Gastrocnemius medialis (tissue), 4 donors: Measurements from ENCODE around the gene NKX2-8. TPM values are rescaled to one million over a fixed set of nuclear protein-coding genes. Genes with fewer than 3 reads are reported as not detected.

Experiments used
- ATAC-seq, 2 donors: fragments of 150-250 bp; one replicate each; pipeline ENCODE4 v1.9.1; 2016
- DNase-seq, 2 donors: peaks; one replicate each; pipeline ENCODE4 v3.0.0-alpha.2; 2019
- H3K27ac ChIP-seq, 4 donors: fragments of 200-600 bp; sonication (generic); 1 replicate in 1 of 4; 2 replicates in 3 of 4; pipeline ENCODE4 v1.5.1; 2016 to 2018; ENCODE audit warnings: mild to moderate bottlenecking in 2 of 4, moderate library complexity in 1 of 4
- H3K27me3 ChIP-seq, 3 donors: fragments of 200-600 bp; sonication (generic) in 2 of 3; 1 replicate in 1 of 3; 2 replicates in 2 of 3; pipeline versions ENCODE4 v1.5.1 to v1.6.0; 2016 to 2019; ENCODE audit warnings: mild to moderate bottlenecking in 1 of 3, moderate library complexity in 1 of 3
- H3K36me3 ChIP-seq, 2 donors: fragments of 200-600 bp; sonication (generic) in 1 of 2; one replicate each; pipeline ENCODE4 v1.5.1; 2017 to 2018
- H3K4me1 ChIP-seq, 2 donors: fragments of 200-600 bp; sonication (generic) in 1 of 2; one replicate each; pipeline ENCODE4 v1.5.1; 2016 to 2017; ENCODE audit warnings: mild to moderate bottlenecking in 2 of 2
- H3K4me3 ChIP-seq, 4 donors: fragments of 200-600 bp; sonication (generic) in 3 of 4; 1 replicate in 1 of 4; 2 replicates in 3 of 4; pipeline ENCODE4 v1.5.1; 2016 to 2019; ENCODE audit warnings: mild to moderate bottlenecking in 2 of 4
- H3K9me3 ChIP-seq, 3 donors: fragments of 200-600 bp; sonication (generic) in 2 of 3; 1 replicate in 1 of 3; 2 replicates in 2 of 3; pipeline ENCODE4 v1.5.1; 2016 to 2019
- POLR2A ChIP-seq, 2 donors: fragments of 450-650 bp; IDR thresholded peaks; one replicate each; pipeline ENCODE4 v1.6.1; 2017; ENCODE audit warnings: antibody characterized with exemption in 2 of 2, mild to moderate bottlenecking in 2 of 2, moderate library complexity in 2 of 2
- in situ Hi-C, 4 donors: fragments of 200-750 bp; cut with MboI; loops; one replicate each; pipeline versions ENCODE4 v1.15.0 to v1.8.0; 2017; ENCODE audit warnings: low sequenced_read_pairs in 4 of 4
- intact Hi-C: fragments of 100-400 bp; cut with DNase I; formaldehyde crosslinking; loops from one replicate; pipeline ENCODE4 v1.15.1; 2023; ENCODE audit warnings: low total_unique reads
- total RNA-seq, 4 donors: library from RNA; depleted of rRNA; stranded (reverse); fragments of >200 nt; gene quantifications; one replicate each; pipeline versions ENCODE4 v1.1.0 to v1.2.3, GENCODE V29; 2016
- TF ChIP-seq, protein P1 (sequence below), 5 experiments: fragments of 450-650 bp in 3 of 5; fragments of 200-600 bp in 2 of 5; sonication (generic) in 2 of 5; IDR thresholded peaks in 4 of 5; conservative IDR thresholded peaks in 1 of 5; 1 replicate in 4 of 5; 2 replicates in 1 of 5; pipeline ENCODE4 v1.5.1; 2016 to 2019; ENCODE audit warnings: antibody characterized with exemption in 5 of 5, mild to moderate bottlenecking in 3 of 5, moderate library complexity in 3 of 5

NKX2-8 gene
- not detected for total RNA-seq

DNA sequence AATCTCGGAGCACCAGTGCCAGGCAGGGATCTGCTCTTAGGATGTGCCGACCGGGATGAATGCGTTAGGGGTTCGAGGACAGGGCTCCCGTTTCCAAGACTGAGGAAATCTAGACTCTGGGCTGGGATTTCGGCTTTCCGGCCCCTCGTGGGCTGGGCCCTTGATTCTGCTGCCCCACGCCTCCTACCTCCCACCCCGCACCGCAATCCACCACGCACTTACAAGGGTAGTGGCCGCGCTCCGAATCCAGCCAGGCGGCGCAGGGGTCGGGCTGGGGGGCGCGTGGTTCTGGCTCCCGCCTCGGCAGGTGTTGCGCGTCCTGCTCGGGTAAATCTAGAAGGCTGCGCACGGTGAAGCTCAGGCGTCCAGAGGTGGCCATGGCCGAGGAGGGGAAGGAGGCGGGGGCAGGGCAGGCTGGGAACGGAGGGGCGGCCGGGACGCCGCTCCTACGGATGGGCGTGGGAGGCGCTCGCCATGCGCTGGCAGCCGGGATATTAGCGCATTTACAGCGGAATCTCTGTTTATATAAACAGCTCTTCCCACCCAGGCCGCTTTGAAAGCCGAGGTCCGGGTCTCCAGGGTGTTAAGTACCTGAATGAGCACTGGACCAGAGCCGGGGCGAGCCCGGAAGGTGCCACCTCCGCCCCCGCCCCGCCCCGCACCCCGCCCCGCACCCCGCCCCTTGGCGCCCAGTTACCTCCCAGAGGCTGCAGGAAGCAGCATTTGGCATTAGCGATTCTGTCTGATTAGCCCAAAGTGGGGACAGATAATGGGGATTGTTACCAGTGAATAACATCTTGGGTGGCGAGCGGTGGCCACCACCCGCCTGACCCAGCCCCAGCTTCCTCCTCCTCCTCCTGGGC lies at the start of gene NKX2-8:
Gene NKX2-8, minus strand, starts transcription at position 604 of the 863 bp plus-strand sequence. Its CDS starts 225 bp downstream, at position 379.
- H3K27ac ChIP-seq: no peak within 1 kb of the TSS
- peaks cover 0 to 23% of the 10 kb centered on the region in 2 donors for H3K4me1 ChIP-seq
- H3K4me3 ChIP-seq: peak within 1 kb of the TSS; percentile 49 to 64 (median 50)
- intact Hi-C loops (no loop called here), in situ Hi-C loops (no loop called here)
- H3K36me3 ChIP-seq: no peaks in the 10 kb centered on the region
- TF ChIP-seq, protein P1, sequence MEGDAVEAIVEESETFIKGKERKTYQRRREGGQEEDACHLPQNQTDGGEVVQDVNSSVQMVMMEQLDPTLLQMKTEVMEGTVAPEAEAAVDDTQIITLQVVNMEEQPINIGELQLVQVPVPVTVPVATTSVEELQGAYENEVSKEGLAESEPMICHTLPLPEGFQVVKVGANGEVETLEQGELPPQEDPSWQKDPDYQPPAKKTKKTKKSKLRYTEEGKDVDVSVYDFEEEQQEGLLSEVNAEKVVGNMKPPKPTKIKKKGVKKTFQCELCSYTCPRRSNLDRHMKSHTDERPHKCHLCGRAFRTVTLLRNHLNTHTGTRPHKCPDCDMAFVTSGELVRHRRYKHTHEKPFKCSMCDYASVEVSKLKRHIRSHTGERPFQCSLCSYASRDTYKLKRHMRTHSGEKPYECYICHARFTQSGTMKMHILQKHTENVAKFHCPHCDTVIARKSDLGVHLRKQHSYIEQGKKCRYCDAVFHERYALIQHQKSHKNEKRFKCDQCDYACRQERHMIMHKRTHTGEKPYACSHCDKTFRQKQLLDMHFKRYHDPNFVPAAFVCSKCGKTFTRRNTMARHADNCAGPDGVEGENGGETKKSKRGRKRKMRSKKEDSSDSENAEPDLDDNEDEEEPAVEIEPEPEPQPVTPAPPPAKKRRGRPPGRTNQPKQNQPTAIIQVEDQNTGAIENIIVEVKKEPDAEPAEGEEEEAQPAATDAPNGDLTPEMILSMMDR (IDR thresholded peaks at IDR 0.05 in 4 of 5, conservative IDR thresholded peaks at IDR 0.05 in 1 of 5): no peak
- TF ChIP-seq POLR2A (IDR thresholded peaks at IDR 0.05): no peak
- H3K9me3 ChIP-seq: no peaks in the 10 kb centered on the region
- no peak for DNase-seq
- H3K27me3 ChIP-seq: peaks cover 69 to 87% (median 74%) of the 10 kb centered on the region in 3 donors
- no peak for ATAC-seq

DNA sequence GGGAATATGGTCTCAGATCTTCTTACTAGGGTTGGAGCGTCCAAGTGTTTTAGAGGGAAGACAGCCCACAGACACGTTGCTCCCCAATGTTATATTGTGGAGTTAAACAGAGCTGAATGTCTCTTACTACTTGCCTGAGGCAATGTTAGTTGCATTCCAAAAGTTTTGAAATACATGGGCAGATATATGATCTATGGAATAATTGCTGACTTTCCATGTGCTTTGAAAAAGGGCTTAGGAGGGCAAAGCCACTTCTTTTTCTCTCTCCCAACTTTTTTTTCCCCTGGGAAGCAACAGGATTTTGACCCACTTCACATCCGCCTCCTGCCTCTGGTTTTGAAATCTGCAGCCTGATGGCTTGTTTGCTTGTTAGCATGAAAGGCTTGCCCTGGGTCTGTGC lies 45.6 kb upstream of the NKX2-8 start:
- no peak for ATAC-seq
- H3K9me3 ChIP-seq: no peaks in the 10 kb centered on the region
- TF ChIP-seq, protein P1 (IDR thresholded peaks at IDR 0.05 in 4 of 5, conservative IDR thresholded peaks at IDR 0.05 in 1 of 5): no peak
- TF ChIP-seq POLR2A (IDR thresholded peaks at IDR 0.05): no peak
- no peaks in the 10 kb centered on the region for H3K27me3 ChIP-seq
- intact Hi-C loops: no loop called here
- no peak overlapping the region for H3K27ac ChIP-seq
- H3K4me3 ChIP-seq: no peak overlapping the region
- in situ Hi-C loops: loop anchor here in 1 of 4 donors (25.0 kb wide), 1 partner anchor 309 kb away; no protein-coding TSS in a partner anchor
- no peak for DNase-seq
- no peaks in the 10 kb centered on the region for H3K4me1 ChIP-seq
- H3K36me3 ChIP-seq: no peaks in the 10 kb centered on the region

DNA sequence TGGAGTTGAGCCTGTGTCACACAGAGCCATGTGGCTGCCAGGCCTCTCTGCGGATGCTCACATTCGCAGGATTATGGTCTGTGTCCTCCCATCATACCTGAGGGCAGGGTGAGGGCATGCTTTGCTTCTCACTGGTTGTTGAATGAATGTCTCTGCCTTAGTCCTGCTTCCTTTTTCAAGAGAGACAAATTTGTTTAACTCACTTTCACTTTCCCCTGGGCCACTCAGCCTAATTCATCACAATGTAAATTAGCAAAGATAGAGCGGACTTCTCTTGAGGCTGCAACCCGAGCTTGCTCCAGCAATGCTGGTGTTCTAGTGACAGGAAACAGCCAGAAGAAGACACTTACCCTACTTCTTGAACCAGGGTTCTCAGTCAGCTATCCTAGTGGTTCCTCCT lies 43.7 kb upstream of the NKX2-8 start:
- in situ Hi-C loops: loop anchor here in 1 of 4 donors (25.0 kb wide), 1 partner anchor 311 kb away; no protein-coding TSS in a partner anchor
- Histone ChIP-seq H3K4me1 (no peaks in the 10 kb centered on the region), H3K27ac (no peak overlapping the region), H3K27me3 (no peaks in the 10 kb centered on the region), H3K36me3 (no peaks in the 10 kb centered on the region), H3K4me3 (no peak overlapping the region), H3K9me3 (no peaks in the 10 kb centered on the region)
- DNase-seq (no peak), ATAC-seq (no peak)
- intact Hi-C loops: no loop called here
- TF ChIP-seq POLR2A (IDR thresholded peaks at IDR 0.05): no peak
- TF ChIP-seq, protein P1 (IDR thresholded peaks at IDR 0.05 in 4 of 5, conservative IDR thresholded peaks at IDR 0.05 in 1 of 5): no peak

DNA sequence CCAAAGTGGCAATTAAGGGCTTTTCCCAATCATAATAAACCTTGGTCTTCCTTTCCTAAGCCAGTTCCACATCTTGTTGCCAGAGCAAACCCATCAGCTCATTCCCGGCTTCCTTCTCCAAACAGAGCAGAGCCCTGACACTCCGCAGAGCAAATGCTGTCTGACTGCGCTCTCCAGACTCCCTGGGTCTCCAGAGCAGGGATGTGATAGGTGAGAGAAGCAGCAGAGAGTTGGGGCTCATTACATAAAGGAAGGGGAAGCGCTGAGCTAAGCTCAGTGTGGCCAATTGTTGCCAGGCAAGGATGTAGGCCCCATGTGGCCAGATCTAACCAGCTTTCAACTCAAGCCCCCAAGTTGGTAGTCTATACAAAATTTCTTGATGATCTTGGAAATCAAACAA lies 43.0 kb upstream of the NKX2-8 start:
- no peaks in the 10 kb centered on the region for H3K27me3 ChIP-seq
- in situ Hi-C loops: loop anchor here in 1 of 4 donors (25.0 kb wide), 1 partner anchor 312 kb away; no protein-coding TSS in a partner anchor
- no peaks in the 10 kb centered on the region for H3K36me3 ChIP-seq
- no peak overlapping the region for H3K27ac ChIP-seq
- DNase-seq: no peak
- no peak overlapping the region for H3K4me3 ChIP-seq
- no peaks in the 10 kb centered on the region for H3K4me1 ChIP-seq
- ATAC-seq: no peak
- TF ChIP-seq POLR2A (IDR thresholded peaks at IDR 0.05): no peak
- TF ChIP-seq, protein P1 (IDR thresholded peaks at IDR 0.05 in 4 of 5, conservative IDR thresholded peaks at IDR 0.05 in 1 of 5): no peak
- intact Hi-C loops: no loop called here
- H3K9me3 ChIP-seq: no peaks in the 10 kb centered on the region
